Adipose tissue (tissue), 3 donors: ENCODE measurements around the gene FRMD5. TPM values are rescaled to one million over a fixed set of nuclear protein-coding genes. Genes with fewer than 3 reads are reported as not detected.
"Not testable (repeated sequence)": the region's sequence is repeated elsewhere in the genome, so short reads cannot be mapped to it uniquely, and the experiment has no call there.

Source experiments
- H3K27ac ChIP-seq: one replicate; pipeline ENCODE4 v1.5.1; 2013; ENCODE audit warnings: low read depth, low read length
- WGBS, 3 donors: extraction: QIAGEN DNeasy Blood & Tissue Kit; methylation state at CpG; one replicate each; pipeline ENCODE4 v1.1.7; 2013; 5-methylcytosine and 5-hydroxymethylcytosine counted together
- polyA plus RNA-seq, 3 donors: library from polyadenylated mRNA; stranded (reverse); fragments of 200-250 nt; gene quantifications; one replicate each; pipeline ENCODE4 v1.2.3, GENCODE V29; 2013
- donor health status: healthy with polysubstance abuse.
- donor health status: Bipolar disorder and iron deficiency.
- donor health status: healthy.

FRMD5 gene
- polyA plus RNA-seq, 3 donors: 0.05 to 0.12 (median 0.11) TPM

DNA sequence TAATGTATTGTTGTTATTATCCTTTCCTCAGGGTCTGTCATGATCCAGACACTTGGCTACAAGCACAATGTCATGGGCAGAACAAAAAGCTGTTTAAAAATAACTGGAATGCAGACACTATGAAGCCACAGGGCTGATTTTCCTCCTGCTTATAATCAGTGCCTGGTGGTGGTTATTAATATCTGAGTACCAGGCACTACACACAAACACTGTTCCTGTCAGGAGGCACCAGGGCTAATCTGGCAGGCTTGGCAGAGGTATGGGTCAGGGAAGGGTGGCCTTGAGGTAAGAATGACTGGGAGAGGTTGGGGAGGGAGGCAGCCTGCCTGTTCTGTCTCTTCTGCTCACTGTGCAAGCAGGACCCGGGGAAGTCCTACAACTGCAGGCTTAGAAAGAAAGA is 301.1 kb downstream of the FRMD5 start:
- no peak overlapping the region for H3K27ac ChIP-seq
- WGBS, 3 donors: 14 to 65% (median 63%) methylated on average over 1 of the region's 1 CpG

DNA sequence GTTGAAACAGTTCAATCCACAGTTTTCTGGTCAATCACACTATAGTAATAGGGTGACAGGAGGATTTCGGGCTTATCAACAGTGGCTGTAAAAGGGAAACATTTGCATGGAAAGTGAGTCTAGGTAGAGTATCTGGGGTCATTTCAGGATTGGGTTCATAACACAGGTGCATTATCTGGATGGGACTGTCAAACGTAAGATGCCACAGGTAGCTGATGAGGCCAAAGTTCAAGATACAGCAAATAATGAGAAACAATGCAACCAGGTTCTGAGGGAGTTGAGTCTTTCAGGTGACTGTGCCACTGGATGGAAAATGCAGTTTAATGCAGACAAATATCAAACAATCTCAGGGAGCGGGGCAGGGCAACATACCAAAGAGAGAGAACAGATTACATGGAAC is 306.0 kb downstream of the FRMD5 start:
- H3K27ac ChIP-seq: no peak overlapping the region
- WGBS, 3 donors: 49 to 96% (median 92%) methylated on average over 3 of the region's 3 CpGs

DNA sequence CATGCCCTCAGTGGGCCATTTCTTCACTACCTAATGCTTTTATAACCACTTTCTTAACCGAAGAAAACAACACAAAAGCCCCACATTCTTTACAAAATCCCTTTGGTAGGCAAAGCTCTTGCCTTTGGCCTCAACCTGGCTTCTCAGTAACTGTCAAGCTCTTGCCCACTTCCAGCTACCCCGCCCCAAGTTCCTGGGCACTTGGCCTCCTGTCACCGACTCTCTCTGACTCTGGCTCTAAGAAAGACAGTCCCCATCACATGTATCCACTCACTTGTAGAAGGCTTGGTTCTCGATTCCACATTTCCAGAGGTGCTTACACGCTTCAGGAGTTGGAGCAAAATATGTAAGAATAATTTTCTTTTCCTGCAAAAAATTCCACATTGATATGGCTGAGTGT is 307.2 kb downstream of the FRMD5 start:
- WGBS, 3 donors: 83 to 96% (median 93%) methylated on average over 5 of the region's 5 CpGs
- H3K27ac ChIP-seq: no peak overlapping the region

DNA sequence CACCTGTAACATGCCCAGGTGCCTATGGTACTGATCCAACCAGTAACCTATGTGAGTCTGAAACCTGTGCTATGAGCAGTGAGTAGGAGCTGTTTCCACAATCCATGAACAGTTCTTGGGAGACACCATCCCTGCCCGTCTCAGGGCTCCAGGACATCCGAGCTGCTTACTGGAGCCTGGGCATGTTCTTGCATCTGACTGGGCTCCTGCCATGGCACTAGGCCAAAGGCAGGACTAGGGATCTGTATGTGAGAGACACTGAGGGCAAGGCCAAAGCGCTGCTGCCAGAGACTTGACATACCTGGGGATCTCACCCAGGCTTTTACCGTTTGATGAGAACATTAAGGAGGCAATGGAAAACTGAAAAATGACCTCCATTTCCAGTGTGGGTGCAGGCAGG is 308.5 kb downstream of the FRMD5 start:
- H3K27ac ChIP-seq: no peak overlapping the region

DNA sequence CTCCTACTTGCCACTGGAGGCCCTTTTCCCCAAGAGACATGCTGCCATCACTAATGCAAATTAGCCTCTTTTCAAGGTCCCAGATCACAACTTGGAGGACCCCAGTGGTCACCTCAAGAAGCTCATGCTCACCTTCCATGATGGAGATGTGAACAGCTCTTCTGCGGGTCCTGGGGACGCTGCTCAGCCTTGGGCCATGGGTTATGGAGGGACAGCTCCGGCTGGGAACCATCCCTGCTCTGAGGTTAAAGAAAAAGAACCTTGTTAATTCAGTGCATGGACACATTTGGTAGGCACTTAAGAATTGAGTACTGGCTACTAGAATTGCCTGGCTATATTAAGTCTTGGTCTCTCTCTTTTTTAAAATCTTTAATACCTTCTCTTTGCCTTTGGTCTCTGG is 311.5 kb downstream of the FRMD5 start:
- 94 to 100% (median 98%) methylated on average over 3 of the region's 3 CpGs for WGBS, 3 donors
- no peak overlapping the region for H3K27ac ChIP-seq

More for the DNA sequence above, 308.5 kb downstream of the FRMD5 start:
- 85 to 86% (median 85%) methylated on average over 4 of the region's 4 CpGs for WGBS, 3 donors

DNA sequence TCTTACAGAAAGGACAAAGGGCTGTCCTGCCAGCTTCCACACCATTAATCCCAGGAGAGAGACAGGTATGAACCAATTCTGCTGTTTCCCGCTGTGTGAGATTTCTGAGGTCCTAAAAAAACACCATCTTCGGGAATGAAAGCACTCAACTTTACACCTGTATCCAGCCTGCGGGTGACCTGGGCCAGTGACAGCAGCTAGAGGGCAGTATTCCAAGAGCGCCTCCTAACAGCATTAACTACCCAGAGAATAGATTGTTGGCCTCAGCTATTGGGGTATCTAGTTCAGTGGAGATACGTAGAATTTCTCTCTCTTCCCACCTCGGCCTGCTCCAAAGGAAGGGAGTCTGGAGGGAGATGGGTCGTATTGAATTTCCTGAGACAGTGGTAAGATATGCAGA is 313.1 kb downstream of the FRMD5 start:
- no peak overlapping the region for H3K27ac ChIP-seq
- 79 to 90% (median 90%) methylated on average over 7 of the region's 7 CpGs for WGBS, 3 donors

DNA sequence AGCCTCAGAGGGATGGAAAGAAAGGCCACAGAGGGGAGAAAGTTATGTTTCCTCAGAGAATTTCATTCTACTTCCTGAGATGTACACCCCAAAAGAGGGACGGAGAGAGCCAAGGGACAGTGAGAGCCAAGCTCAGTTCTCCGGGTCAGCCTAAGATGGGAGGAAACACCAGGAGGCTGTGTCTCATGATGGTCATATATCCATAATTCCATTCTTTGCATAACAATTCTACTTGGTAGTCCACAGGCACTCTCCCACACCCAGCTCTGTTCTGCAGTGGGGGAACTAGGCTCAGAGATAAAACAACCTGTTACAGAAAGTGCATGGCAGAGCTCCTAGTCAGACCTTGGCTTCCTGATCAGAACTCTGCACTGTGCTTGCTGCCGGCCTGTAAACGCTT is 313.8 kb downstream of the FRMD5 start:
- WGBS, 3 donors: 80 to 92% (median 89%) methylated on average over 4 of the region's 4 CpGs
- no peak overlapping the region for H3K27ac ChIP-seq

DNA sequence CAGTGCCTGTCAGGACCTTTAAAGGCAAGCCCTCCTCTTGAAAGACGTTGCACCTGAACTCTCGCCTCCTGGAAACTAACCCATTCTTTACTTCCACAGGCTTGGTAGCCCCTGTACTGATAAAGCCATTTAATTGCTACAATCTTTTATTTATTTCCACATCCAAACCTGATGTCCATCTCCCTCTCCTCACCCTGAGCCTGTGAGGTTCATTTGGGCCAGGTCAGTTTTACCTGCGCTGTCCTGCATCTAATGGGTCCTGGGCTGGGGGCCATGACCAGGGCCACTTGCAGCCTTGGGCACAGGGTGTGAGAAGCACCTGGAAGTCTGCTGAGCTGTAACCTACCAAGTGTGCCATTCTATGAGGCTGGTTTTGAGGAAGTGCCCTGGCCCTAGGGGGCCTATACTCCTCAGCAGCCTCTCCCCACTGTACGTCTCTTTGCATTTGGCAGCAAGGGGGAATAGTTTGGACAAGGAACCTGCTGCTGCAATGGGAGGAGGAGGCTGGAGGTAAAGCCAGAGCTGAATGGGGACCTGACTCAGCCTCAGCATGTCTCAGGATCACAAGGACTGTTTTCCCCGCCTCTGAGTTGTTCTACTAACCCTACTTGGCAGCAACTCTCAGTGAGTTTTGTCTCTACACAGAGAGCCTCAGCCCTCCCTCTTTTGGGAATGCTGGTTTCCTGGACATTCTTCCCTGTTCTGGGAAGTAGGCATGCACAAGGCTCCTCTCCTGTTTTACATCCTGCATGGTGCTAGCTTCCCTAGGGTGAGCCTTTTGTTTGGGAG is 314.5 kb downstream of the FRMD5 start:
- WGBS, 3 donors: 81 to 87% (median 87%) methylated on average over 5 of the region's 5 CpGs
- no peak overlapping the region for H3K27ac ChIP-seq

DNA sequence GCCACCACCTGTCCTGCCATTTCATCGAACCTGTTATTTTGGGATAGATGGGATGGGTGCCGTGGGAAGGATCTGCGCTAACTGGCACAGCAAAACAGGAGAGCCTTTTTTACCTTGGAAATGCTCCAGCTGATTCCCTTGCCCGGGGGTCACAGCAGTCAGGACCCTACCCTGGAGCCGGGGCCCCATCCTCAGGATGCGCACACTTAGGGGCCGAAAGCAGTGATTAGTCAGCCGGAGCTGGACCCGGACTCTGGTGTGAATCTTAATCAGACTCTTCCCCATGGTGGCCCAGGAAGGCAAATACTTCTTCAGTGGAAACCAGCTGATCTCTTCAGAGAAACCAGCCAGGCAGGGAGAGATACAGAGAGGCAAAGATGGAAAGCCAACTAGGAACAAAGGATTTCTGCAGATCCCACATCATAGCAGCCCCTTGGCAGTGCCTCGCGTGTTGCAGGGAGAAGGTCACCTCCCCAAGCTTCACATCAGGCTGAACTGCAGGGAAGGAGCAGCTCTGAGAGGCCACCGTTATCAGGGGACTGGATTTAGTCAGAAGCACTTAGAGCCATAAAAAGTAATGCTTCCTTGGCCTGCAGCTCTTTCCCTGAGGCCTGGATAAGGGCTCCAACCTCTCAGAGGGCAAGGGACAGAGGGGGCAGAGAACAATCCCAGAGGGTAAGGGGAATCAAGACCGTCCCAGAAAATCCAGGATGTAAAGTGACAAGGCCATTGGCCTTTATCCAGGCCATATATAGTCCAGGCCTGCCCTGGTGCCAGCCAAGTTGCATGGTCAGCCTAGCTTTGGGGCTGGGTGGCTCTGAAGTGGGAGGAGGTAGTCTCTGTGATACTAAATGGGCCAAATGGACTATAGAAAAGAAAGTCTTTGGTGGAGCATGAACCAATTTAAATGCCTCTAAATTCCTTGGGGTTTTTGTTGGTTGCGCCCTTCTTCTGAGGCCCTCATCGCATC is 315.4 kb downstream of the FRMD5 start:
- WGBS, 3 donors: 90 to 92% (median 91%) methylated on average over 15 of the region's 15 CpGs
- H3K27ac ChIP-seq: no peak overlapping the region

DNA sequence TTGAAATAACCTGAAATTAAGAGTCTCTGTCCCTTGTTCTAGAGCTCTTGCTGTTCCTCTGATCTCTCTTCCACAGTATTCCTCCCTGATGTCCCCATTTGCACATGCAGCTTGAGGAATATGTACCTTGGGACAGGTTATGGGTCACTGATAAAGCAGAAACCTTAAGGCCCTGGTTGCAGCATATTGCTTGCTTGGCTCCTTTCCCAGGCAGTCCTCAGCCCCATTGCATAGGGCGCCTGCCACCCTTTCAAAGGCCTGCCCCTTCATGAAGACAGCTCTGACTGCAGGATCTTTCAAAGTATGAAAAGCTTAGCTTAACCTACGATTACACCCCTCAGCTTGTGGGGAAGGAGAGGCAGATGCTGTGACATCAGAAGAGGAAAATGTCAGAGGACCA is 316.6 kb downstream of the FRMD5 start:
- no peak overlapping the region for H3K27ac ChIP-seq
- 80 to 91% (median 89%) methylated on average over 2 of the region's 2 CpGs for WGBS, 3 donors

DNA sequence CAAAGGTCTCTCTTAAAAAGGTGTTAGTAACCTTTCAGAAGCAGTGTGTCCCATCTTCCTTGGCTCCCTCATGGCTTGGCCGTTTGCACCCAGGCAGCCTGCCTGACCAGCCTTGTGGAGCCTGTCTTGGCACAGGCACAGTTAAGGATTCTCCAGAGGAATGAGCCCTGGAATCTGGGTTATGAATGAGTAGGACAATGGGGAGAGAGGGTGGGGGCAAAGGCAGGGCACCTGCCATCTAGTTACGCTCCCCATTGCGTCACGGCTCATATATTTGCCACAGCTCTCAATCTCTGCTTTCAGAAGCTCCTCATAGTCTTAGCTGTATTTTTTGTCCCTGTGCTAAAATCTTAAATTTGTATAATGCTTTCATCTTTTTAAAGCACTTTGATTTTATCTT is 317.7 kb downstream of the FRMD5 start:
- 77 to 90% (median 85%) methylated on average over 4 of the region's 4 CpGs for WGBS, 3 donors
- no peak overlapping the region for H3K27ac ChIP-seq

DNA sequence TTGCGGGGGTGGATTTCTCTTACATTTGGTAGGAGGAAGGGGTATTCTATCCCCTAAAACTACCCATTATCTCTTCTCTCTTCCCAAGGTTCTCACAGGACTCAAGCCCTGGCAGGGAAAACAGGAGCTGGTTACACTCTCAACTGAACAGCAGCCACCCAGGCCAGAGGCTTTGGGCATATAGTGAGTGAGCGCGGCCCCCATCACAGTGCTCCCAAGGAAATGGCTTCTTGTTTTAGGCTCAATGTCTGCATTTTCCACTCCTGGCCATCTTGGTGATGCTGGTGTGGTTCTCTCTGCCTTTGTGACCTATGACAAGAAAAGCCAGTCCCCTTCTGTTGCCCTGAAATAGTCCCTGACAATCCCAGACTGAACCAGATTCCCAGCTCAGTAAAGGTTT is 318.2 kb downstream of the FRMD5 start:
- H3K27ac ChIP-seq: no peak overlapping the region
- 86 to 99% (median 97%) methylated on average over 3 of the region's 3 CpGs for WGBS, 3 donors

DNA sequence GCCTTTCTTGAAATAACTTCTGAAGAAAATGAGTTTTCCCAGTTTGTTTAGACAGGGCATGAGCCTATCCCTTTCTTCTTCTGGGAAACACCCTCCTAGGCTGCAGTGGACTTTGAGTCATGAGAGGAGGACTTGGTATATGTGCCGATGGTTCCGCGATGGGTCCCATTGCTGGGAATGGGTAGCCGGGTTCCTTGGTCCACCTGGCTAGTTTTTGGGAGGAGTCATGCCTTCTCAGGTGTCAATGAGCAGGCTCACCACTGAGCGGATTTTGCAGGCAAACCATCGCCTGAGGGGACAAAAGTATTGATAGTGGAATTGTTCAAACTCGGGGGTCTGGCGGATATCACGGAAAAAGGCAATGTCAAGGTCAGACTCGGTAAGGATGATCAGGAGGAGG is 321.4 kb downstream of the FRMD5 start:
- 88 to 98% (median 96%) methylated on average over 10 of the region's 10 CpGs for WGBS, 3 donors

DNA sequence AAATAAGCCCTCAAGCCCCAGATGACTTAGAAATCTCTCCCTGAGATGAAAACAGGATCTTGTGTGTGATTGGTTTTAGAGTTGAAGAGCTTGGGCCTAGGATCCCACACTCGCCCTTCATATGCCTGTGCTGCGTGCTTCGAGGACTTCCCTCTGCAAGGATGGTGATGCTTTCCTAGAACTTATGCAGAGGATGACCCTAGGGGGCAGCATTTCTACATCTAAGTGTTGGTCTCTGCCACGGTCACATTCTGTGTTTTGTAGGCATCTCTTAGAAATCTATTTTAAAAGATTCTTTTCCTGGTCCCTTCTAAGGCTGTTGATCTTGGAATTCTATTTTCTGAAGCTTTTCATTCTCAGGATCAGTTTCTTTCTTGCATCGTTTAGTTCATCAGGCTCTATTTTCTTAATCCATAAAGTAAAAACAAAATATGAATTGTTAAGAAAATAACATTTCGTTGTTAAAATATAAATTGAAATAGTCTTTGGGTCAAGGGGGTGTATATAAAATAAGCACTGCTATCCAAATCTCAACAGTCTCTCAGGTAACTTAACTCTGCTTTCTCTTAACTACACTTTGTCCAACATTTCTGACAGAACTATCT is 322.6 kb downstream of the FRMD5 start:
- WGBS, 3 donors: 55 to 70% (median 67%) methylated on average over 6 of the region's 6 CpGs
- no peak overlapping the region for H3K27ac ChIP-seq

More for the DNA sequence above, 321.4 kb downstream of the FRMD5 start:
- no peak overlapping the region for H3K27ac ChIP-seq

DNA sequence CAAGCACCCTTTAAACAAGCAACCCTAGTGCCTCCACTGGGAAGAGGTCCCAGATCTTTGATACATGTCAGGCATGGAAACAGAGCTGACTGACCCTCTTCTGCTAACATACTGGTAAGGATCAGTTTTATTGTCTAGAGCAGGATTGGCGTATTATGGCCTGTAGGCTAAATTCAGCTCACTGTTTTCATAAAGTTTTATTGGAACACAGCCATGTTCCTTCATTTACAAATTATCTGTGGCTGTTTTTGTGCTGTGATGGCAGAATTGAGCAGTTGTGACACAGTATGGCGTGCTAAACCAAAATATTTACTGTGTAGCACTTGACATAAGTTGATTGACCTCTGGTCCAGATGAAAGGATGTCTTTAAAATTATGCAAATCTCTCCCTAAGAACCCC is 323.2 kb downstream of the FRMD5 start:
- WGBS, 3 donors: 92 to 97% (median 96%) methylated on average over 2 of the region's 2 CpGs
- no peak overlapping the region for H3K27ac ChIP-seq

DNA sequence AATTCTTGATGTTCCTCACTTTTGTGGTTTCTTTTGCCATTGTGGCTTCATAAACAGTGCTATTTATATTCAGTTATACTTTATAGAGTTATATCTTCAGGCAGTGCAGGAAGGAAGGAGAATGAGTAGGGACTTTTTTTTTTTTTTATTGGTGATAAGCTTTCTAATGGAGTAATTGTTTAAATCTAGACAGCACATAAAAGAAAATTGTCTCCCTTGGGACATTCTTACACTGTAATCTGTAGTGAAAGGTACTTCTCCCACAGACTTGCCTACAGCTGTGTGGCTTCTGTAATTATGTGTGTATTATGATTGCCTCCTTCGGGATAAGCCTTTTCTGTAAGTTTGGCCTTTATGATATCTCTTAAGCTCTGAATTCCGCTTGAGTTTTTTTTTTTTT is 326.7 kb downstream of the FRMD5 start:
- 92% methylated on average over 2 of the region's 2 CpGs for WGBS, 3 donors
- H3K27ac ChIP-seq: no peak overlapping the region

DNA sequence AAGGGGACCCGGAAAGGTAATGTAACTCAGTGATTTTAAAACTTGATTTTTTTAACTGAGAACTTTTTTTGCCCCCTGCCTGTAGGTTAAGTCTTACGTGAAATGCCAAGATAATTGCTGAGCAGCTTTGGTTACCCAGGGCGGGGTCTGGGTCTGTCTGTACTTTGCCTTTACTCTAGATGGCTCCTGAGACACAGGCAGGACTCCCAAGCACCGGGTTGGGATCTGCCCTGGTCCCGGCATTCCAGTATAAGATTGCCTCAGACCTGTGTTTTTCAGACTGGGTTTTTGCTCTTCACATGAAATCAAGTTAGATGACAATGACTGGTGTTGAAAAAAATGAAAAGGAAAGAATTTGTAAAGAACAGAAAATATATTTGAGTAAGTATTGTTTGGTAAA is 328.0 kb downstream of the FRMD5 start:
- H3K27ac ChIP-seq: no peak overlapping the region
- WGBS, 3 donors: 83 to 94% (median 88%) methylated on average over 5 of the region's 5 CpGs

DNA sequence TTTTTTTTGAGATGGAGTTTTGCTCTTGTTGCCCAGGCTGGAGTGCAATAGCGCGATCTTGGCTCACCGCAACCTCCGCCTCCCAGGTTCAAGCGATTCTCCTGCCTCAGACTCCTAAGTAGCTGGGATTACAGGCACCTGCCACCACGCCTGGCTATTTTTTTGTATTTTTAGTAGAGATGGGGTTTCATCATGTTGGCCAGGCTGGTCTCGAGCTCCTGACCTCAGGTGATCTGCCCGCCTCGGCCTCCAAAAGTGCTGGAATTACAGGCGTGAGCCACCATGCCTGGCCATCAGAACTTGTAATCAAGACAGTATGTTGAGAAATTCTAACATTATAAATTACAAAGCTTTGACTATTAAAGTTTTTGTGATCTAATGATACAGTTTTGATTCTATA is 328.4 kb downstream of the FRMD5 start:
- H3K27ac ChIP-seq: not testable (repeated sequence)
- WGBS, 3 donors: 94 to 98% (median 95%) methylated on average over 10 of the region's 10 CpGs

DNA sequence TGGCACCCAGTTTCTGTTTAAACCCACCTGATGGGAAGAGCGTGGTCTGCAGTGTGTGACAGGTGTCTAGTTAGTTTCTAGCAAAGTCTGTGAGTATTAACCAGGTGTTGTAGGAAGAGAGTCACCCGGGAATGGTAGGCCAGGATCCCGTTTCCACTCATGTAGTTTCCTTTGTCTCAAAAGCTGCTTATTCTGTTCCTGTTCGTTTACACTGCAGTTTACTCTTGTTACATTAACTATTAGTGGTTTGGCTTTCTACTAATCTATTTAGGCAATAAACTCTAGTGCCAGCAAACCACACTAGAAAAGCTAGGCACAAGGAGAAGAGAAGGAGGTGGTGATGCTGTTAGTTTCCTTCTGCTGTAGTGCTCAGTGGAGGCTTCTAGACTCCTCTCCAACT is 335.5 kb downstream of the FRMD5 start:
- WGBS, 3 donors: 54 to 87% (median 78%) methylated on average over 4 of the region's 4 CpGs
- no peak overlapping the region for H3K27ac ChIP-seq
